Tibial nerve (tissue), 3 donors: ENCODE measurements around the gene OGN.

Experiments
- POLR2A ChIP-seq, 2 donors: fragments of 450-650 bp; IDR thresholded peaks; one replicate each; pipeline ENCODE4 v1.6.1; 2017; ENCODE audit warnings: antibody characterized with exemption in 2 of 2, mild to moderate bottlenecking in 2 of 2, moderate library complexity in 2 of 2
- TF ChIP-seq, protein P1 (sequence below), 5 experiments: fragments of 200-600 bp in 3 of 5; fragments of 450-650 bp in 2 of 5; sonication (generic) in 3 of 5; IDR thresholded peaks; one replicate each; pipeline ENCODE4 v1.5.1; 2016 to 2019; ENCODE audit warnings: antibody characterized with exemption in 5 of 5, mild to moderate bottlenecking in 3 of 5, moderate library complexity in 2 of 5

DNA sequence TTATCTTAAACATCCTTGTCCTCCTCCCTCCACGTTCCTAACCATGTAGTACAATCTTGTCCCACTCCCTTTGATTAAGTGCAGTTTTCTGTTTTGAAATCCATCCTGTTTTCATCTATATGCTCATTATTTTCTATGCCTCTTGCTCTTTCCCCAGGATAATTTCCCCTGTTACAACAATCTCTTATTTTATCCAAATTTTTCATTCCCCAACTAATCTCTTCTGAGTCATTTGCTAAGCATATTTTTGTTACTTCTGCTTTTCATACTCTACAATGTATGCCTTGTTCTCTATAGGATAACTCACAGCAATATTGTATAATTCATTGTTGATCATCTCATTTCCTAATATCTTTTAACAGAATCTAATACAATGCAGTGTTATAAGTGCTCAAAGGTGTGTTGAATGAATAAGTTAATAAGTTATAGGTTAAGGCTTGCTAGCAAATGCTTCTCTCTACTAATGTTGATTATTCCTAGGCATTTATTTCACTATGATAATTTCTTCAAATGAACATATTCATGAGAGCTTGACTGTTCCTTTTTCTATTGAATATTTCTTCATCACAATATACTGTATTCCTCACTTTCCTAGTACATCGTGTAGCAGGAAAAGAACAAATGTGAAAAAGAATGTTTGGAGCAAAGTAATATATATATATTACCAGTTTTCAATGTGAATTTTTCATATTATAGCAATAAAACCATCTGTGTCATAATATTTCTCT lies 18.4 kb upstream of the OGN start:
- TF ChIP-seq, protein P1, sequence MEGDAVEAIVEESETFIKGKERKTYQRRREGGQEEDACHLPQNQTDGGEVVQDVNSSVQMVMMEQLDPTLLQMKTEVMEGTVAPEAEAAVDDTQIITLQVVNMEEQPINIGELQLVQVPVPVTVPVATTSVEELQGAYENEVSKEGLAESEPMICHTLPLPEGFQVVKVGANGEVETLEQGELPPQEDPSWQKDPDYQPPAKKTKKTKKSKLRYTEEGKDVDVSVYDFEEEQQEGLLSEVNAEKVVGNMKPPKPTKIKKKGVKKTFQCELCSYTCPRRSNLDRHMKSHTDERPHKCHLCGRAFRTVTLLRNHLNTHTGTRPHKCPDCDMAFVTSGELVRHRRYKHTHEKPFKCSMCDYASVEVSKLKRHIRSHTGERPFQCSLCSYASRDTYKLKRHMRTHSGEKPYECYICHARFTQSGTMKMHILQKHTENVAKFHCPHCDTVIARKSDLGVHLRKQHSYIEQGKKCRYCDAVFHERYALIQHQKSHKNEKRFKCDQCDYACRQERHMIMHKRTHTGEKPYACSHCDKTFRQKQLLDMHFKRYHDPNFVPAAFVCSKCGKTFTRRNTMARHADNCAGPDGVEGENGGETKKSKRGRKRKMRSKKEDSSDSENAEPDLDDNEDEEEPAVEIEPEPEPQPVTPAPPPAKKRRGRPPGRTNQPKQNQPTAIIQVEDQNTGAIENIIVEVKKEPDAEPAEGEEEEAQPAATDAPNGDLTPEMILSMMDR (IDR thresholded peaks at IDR 0.05): no peak
- TF ChIP-seq POLR2A (IDR thresholded peaks at IDR 0.05): no peak
